ENCODE results near the gene IRF2.

Gene IRF2

GRCh38 chr4:184473499-184474262 is 669 bp downstream of the IRF2 start:
- DNase-seq (ENCODE audit: low read depth in 2 of 2) = no peak

GRCh38 chr4:184472614-184473498 is 1.5 kb downstream of the IRF2 start:
- DNase-seq (ENCODE audit: low read depth in 2 of 2) = no peak

- DNase-seq (ENCODE audit: low read depth in 2 of 2) = no peak
These were observed 2.3 kb downstream of the IRF2 start for GRCh38 chr4:184471881-184472613.

- DNase-seq (ENCODE audit: low read depth in 2 of 2) = no peak
These were observed 3.6 kb downstream of the IRF2 start for GRCh38 chr4:184470785-184471110.

- no peak for DNase-seq (ENCODE audit: low read depth in 2 of 2)
These were observed 7.7 kb downstream of the IRF2 start for GRCh38 chr4:184466634-184467033.

- DNase-seq (ENCODE audit: low read depth in 2 of 2) = no peak
These were observed 9.4 kb downstream of the IRF2 start for GRCh38 chr4:184464759-184465454.

- DNase-seq (ENCODE audit: low read depth in 2 of 2) = no peak
These were observed 10.5 kb downstream of the IRF2 start for GRCh38 chr4:184463856-184464255.

DNA sequence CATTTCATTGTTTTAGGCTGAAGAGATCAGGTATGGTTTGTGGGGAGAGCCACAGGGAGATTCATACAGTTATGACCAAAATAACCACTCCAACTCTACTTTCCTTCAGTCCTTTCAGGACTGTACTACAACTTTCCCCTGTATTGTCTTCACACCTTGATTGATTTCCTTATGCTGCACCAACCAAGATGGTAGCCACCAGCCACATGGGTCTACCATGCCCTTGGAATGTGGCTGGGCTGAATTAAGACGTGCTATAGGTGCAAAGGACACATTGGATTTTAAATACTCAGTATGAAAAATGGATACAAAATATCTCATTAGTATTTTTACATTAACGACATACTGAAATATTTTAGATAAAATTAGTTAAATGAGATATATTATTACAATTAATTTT is 11.2 kb downstream of the IRF2 start:
- no peak for DNase-seq (ENCODE audit: low read depth in 2 of 2)

DNA sequence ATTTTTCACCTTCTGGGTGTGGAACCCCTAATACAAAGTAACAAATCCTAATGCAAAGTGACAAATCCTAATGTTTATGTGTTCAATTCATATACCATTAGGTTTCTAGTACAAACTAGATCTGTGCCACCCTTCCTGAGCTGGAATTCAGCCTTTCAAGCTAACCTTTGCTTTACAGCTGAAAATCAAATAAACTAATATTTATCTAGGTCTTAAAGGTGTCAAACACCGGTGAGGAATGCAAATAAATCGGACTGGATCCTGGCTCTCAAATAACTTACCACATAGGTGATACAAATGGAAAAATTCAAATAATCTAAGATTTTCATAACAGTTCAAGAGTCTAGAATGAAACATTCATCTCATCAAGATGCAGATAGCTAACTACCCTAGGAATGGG is 11.6 kb downstream of the IRF2 start:
- no peak for DNase-seq (ENCODE audit: low read depth in 2 of 2)

DNA sequence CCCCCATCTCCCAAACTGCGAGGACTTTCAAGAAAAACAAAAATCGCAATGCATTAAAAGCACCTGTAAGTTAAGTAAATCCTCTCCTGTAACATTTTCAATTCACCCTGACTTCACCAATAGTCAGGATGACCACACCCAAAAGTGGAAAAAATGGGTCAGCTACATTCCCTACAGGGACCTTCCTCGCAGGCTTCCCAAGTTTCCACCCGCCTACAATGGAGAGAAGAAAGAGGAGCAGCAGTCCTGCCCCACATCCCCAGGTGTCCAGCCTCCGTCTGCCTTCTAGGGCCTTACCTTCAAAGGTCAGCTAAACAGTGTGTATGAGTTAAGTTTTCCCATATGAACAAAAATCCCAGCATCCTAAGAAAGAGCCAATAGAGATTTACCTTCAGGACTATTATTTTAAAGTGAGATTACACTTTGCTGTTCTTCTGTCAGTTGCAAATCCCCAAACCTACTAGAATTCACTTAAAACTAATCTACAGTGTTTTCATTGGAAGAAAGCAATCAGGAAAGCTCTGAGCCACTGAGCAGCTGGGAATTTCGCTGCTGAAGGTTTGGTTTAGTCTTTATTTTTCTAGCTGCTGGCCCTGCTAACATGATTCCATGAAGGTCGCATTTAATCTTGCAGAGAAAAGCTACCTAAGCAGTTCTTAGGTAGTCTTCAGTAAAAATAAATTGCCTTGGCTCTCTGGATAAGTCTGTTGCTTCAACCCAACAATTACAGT is 12.5 kb downstream of the IRF2 start:
- DNase-seq (ENCODE audit: low read depth in 2 of 2) = no peak

DNA sequence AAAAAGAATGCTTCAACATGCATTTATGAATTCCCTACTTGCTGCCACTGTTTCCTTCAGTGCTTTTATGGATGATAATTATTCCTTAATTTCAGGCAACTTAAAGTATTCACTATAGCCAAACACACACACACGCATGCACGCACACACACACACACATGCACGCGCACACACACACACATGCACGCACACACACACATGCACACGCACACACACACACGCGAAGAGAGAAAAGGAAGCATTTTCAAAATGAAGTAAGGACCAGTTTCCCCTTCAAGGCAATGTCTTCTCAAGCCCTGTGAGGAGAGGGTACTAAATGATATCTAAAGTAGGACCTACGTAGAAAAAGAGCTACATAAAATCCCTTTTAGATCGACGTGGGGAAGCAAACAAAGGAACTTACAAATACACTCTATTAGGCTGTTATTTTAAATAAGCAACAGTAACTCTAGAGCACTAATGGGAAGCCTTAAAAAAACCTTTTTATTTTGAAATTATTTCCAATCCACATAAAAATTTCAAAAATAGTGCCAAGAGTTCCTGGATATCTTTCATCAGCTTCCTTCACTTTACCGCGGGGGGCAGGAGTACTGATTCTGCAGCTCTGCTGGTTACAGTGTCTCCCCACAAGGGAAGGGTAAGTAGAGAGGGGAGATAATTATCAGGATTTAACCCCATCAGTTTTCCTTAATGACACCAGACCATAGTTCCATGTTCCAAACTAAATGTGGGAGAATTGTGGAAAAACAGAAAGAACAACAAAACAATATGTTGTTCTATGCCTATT is 13.7 kb downstream of the IRF2 start:
- DNase-seq (ENCODE audit: low read depth in 2 of 2) = no peak

- no peak for DNase-seq (ENCODE audit: low read depth in 2 of 2)
These were observed 14.9 kb downstream of the IRF2 start for GRCh38 chr4:184459413-184459812.

DNA sequence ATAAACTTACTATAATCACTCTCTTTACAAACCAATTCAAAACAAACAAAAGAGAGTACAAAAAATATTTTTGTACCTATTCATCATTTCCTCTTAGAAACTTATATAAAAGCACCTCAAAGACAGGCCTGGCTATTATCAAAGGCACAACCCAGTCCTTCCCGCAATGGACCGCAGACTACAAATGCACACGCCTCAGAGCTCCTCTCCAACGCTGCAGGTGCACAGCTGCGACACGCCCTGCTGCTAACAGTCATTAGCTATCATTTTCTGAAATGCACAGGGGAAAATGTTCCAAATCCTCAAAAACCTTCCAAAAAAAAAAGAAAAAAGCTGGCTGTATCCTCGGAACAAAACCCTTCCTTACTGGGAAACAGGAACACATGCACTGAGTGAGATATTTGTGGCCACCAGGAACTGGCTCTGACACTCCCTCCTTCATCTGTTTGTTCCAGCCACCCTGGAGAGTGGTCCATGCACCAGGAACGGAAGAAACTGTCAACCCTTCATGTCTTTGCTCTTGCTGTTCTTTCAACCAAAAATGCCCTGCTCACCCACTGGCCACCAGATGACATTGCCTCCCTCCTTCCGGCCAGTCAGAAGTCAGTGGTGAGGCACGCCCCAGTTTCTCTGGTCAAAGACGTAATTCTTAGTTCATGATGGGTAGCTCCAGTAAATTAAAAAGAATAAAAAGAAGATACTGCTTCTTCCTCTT is 16.7 kb downstream of the IRF2 start:
- DNase-seq (ENCODE audit: low read depth in 2 of 2) = no peak

- no peak for DNase-seq (ENCODE audit: low read depth in 2 of 2)
These were observed 18.0 kb downstream of the IRF2 start for GRCh38 chr4:184456337-184456736.

DNA sequence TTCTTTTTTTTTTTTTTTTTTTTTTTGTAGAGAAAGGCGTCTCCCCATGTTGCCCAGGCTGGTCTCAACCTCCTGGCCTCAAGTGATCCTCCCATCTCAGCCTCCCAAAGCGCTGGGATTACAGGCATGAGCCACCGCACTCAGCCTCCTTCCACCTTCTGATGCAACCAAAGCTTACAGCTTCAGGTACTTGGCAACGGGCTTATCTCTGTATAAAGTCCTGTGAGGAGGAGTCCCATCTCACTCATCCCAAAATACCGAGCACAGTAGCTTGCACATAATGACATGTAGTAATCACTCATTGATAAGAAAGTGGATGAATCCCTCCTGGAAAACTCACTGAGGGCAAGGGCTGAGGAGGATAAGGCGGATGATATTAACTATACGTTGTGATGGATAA is 19.1 kb downstream of the IRF2 start:
- no peak for DNase-seq (ENCODE audit: low read depth in 2 of 2)

DNA sequence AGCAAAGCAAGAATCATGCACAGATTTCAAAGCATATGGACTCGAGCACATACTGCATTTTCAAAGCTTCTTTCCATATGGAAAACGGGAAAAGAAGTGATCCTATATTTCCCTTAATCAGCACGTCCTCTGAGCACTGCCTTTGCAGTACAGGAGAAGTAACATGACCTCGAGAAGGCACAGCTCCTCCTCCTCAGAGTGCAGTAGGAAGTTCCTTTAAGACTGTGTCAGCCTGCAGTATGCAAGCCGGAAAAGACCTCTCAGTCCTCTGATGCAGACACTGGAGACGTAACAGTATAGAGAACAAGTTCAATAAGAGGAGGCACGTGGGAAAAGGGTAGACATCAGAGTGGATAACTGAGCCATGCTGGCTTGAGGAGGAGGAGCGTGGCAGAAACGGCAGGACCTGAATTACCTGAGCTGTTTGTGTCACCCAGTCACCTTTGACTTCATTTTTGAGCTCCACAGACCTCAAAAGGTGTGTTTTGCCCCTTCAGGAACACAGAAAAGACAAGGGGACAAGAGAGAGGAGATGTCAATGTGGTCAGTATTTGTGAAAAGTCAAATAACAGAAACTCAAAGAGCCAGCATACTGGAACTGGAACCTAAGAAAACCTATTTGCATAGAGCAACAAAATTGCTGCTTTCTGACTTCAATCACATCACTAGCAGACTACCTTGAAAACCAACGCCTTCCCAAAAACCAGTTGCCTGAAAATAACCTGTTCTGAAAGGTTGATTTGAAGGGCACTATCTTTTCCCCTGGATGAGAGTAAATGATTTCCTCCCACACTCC is 20.8 kb downstream of the IRF2 start:
- DNase-seq (ENCODE audit: low read depth in 2 of 2) = no peak

GRCh38 chr4:184452740-184453139 is 21.6 kb downstream of the IRF2 start:
- DNase-seq (ENCODE audit: low read depth in 2 of 2) = no peak

DNA sequence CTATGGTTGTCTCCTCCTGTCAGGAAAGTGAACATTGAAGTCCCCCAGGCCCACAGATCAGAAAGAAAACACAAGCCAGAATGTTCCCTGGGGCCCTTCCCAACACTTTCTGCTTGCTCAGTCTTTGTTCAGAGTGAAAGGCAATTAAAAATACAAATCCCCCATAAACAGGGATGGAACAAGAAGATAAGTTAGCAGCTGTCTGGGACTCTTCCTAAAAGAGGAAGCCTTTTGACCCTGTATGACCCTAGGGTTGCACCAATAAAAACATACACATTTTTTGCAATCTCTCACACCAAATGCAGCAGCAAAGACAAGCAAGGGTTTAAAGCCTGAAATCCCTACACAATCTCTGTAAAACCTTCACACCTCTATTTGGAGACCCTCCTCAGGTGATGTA is 22.6 kb downstream of the IRF2 start:
- no peak for DNase-seq (ENCODE audit: low read depth in 2 of 2)
